HCT116 (cell line): Measurements from ENCODE around the gene MYLK2. TPM values are rescaled to one million over a fixed set of nuclear protein-coding genes. Genes with fewer than 3 reads are reported as not detected.

Experiments used
- ATAC-seq: fragments of 200-7000 bp; cut with Tn5 transposase; 2 replicates; pipeline ENCODE4 v1.9.1; 2020; ENCODE audit warnings: mild to moderate bottlenecking, moderate library complexity
- BruUV-seq: library from RNA; stranded (reverse); fragments of 400-500 nt; replicated peaks from 2 replicates; lab custom pipeline; 2021; lab: Mats Ljungman, UMichigan
- CTCF ChIA-PET: fragments of 300-600 bp; sonication (Branson Sonifier 250); formaldehyde crosslinking; loops from one replicate; lab custom pipeline; 2021; ENCODE audit warnings: antibody characterized with exemption; lab: Charles Lee
- POLR2A ChIA-PET: fragments of 300-600, 350-600 bp; sonication (Branson Sonifier 250); formaldehyde crosslinking; loops from one replicate; lab custom pipeline; 2021; ENCODE audit warnings: antibody characterized with exemption; lab: Charles Lee
- RAD21 ChIA-PET, 2 experiments: fragments of 300-600 bp; sonication (Branson Sonifier 250); formaldehyde crosslinking; loops; one replicate each; lab custom pipeline; 2023; ENCODE audit warnings: low total read pairs in 2 of 2; ENCODE audit not compliant: uncharacterized antibody in 2 of 2, unreplicated experiment in 2 of 2, low non-redundant PET in 1 of 2; lab: Charles Lee
- DNase-seq: peaks from one replicate; pipeline ENCODE4 v3.0.0-alpha.2; 2010; ENCODE audit warnings: low read depth, low spot score
- H2AFZ ChIP-seq: fragments of 200-600 bp; shearing (Covaris generic), sonication (generic); 2 replicates; pipeline ENCODE4 v1.6.1; 2017; ENCODE audit warnings: low read depth, mixed run types, mixed read lengths, antibody characterized with exemption, low read length; ENCODE audit not compliant: poor library complexity, severe bottlenecking
- H3K27ac ChIP-seq: 2 replicates; pipeline ENCODE4 v1.5.1; 2012; ENCODE audit warnings: low read depth, low read length
- H3K27me3 ChIP-seq: fragments of 200-600 bp; sonication (generic); 2 replicates; pipeline ENCODE4 v1.6.1; 2016; ENCODE audit warnings: mixed run types, low read length, mixed read lengths; ENCODE audit not compliant: insufficient read depth
- H3K36me3 ChIP-seq, 2 experiments: fragments of 200-500 bp in 1 of 2; fragments of 200-600 bp in 1 of 2; sonication (Bioruptor generic) in 1 of 2; sonication (generic) in 1 of 2; 2 replicates each; pipeline versions ENCODE4 v1.5.1 to v1.6.1; 2014 to 2016; ENCODE audit warnings: low read length in 2 of 2, inconsistent platforms in 1 of 2, mixed read lengths in 1 of 2, mixed run types in 1 of 2; ENCODE audit not compliant: insufficient read depth in 2 of 2, control insufficient read depth in 1 of 2
- H3K4me1 ChIP-seq, 2 experiments: fragments of 200-600 bp in 1 of 2; sonication (generic) in 1 of 2; 2 replicates each; pipeline versions ENCODE4 v1.5.1 to v1.6.1; 2012 to 2017; ENCODE audit warnings: low read length in 2 of 2, inconsistent platforms in 1 of 2, mild to moderate bottlenecking in 1 of 2, mixed read lengths in 1 of 2, mixed run types in 1 of 2, moderate library complexity in 1 of 2; ENCODE audit not compliant: insufficient read depth in 2 of 2, control insufficient read depth in 1 of 2
- H3K4me2 ChIP-seq: fragments of 200-600 bp; sonication (generic); 2 replicates; pipeline ENCODE4 v1.6.1; 2017; ENCODE audit warnings: mixed run types, low read length, mixed read lengths
- H3K4me3 ChIP-seq, 2 experiments: fragments of 200-600 bp in 1 of 2; sonication (generic) in 1 of 2; replicated peaks in 1 of 2; 2 replicates each; pipeline ENCODE4 v1.5.1; 2011 to 2016; ENCODE audit warnings: low read length in 2 of 2, control low read depth in 1 of 2, low read depth in 1 of 2, mild to moderate bottlenecking in 1 of 2, mixed read lengths in 1 of 2, mixed run types in 1 of 2
- H3K79me2 ChIP-seq: fragments of 200-600 bp; sonication (generic); 2 replicates; pipeline ENCODE4 v1.6.1; 2017; ENCODE audit warnings: mild to moderate bottlenecking, mixed run types, low read length, moderate library complexity, mixed read lengths; ENCODE audit not compliant: insufficient read depth
- H3K9ac ChIP-seq: fragments of 200-600 bp; sonication (generic); 2 replicates; pipeline ENCODE4 v1.6.1; 2016; ENCODE audit warnings: low read length, mixed read lengths
- H3K9me2 ChIP-seq: fragments of 200-600 bp; sonication (generic), shearing (Covaris generic); 2 replicates; pipeline ENCODE4 v1.6.1; 2017; ENCODE audit warnings: mixed run types, mild to moderate bottlenecking, moderate library complexity; ENCODE audit not compliant: insufficient read depth
- H3K9me3 ChIP-seq, 2 experiments: fragments of 200-500 bp in 1 of 2; fragments of 200-600 bp in 1 of 2; sonication (Bioruptor generic) in 1 of 2; sonication (generic) in 1 of 2; 2 replicates each; pipeline ENCODE4 v1.6.1; 2014 to 2017; ENCODE audit warnings: low read length in 2 of 2, mixed read lengths in 2 of 2, inconsistent platforms in 1 of 2, low read depth in 1 of 2, mild to moderate bottlenecking in 1 of 2, mixed run types in 1 of 2, moderate library complexity in 1 of 2; ENCODE audit not compliant: control insufficient read depth in 1 of 2, insufficient read depth in 1 of 2
- H4K20me1 ChIP-seq: fragments of 200-600 bp; sonication (generic), shearing (Covaris generic); 2 replicates; pipeline ENCODE4 v1.6.1; 2017; ENCODE audit warnings: mixed run types, mild to moderate bottlenecking, moderate library complexity; ENCODE audit not compliant: insufficient read depth
- CEBPB ChIP-seq: IDR thresholded peaks from 2 replicates; pipeline ENCODE4 v1.6.1; 2012; ENCODE audit warnings: low read depth
- EGR1 ChIP-seq: IDR thresholded peaks from 2 replicates; pipeline ENCODE4 v1.6.1; 2012; ENCODE audit warnings: low read depth
- ELF1 ChIP-seq: IDR thresholded peaks from 2 replicates; pipeline ENCODE4 v1.6.1; 2012; ENCODE audit warnings: low read depth, borderline replicate concordance
- EZH2phosphoT487 ChIP-seq: fragments of 200-600 bp; IDR thresholded peaks from 2 replicates; pipeline ENCODE4 v1.6.1; 2018; ENCODE audit warnings: antibody characterized with exemption, borderline replicate concordance
- FOSL1 ChIP-seq: IDR thresholded peaks from 2 replicates; pipeline ENCODE4 v1.6.1; 2012; ENCODE audit warnings: low read depth
- POLR2AphosphoS5 ChIP-seq: IDR thresholded peaks from 2 replicates; pipeline ENCODE4 v1.6.1; 2011; ENCODE audit warnings: mild to moderate bottlenecking, low read depth, low read length, moderate library complexity
- RAD21 ChIP-seq: IDR thresholded peaks from 2 replicates; pipeline ENCODE4 v1.6.1; 2012; ENCODE audit warnings: low read depth, mild to moderate bottlenecking
- SIN3A ChIP-seq: IDR thresholded peaks from 2 replicates; pipeline ENCODE4 v1.6.1; 2012; ENCODE audit warnings: low read depth
- YY1 ChIP-seq: IDR thresholded peaks from 2 replicates; pipeline ENCODE4 v1.6.1; 2011; ENCODE audit warnings: low read length, low read depth, moderate library complexity, mild to moderate bottlenecking; ENCODE audit not compliant: insufficient replicate concordance; ENCODE audit errors: extremely low read depth
- intact Hi-C: fragments of 100-400 bp; cut with micrococcal nuclease; formaldehyde crosslinking; loops from 2 replicates; pipeline ENCODE4 v1.10.0; 2022
- total RNA-seq: library from RNA; stranded (reverse); gene quantifications from one replicate; pipeline ENCODE4 v1.2.1, GENCODE V29; 2021; ENCODE audit not compliant: unreplicated experiment
- TF ChIP-seq, protein P1 (sequence below): IDR thresholded peaks from 2 replicates; pipeline ENCODE4 v1.6.1; 2012; ENCODE audit warnings: low read depth
- TF ChIP-seq, protein P2 (sequence below): IDR thresholded peaks from 2 replicates; pipeline ENCODE4 v1.6.1; 2011; ENCODE audit warnings: mild to moderate bottlenecking, low read length, moderate library complexity; ENCODE audit not compliant: insufficient replicate concordance; ENCODE audit errors: extremely low read depth

Gene MYLK2
- total RNA-seq, 1 experiment from 2014 or later, result 0.34 TPM

DNA sequence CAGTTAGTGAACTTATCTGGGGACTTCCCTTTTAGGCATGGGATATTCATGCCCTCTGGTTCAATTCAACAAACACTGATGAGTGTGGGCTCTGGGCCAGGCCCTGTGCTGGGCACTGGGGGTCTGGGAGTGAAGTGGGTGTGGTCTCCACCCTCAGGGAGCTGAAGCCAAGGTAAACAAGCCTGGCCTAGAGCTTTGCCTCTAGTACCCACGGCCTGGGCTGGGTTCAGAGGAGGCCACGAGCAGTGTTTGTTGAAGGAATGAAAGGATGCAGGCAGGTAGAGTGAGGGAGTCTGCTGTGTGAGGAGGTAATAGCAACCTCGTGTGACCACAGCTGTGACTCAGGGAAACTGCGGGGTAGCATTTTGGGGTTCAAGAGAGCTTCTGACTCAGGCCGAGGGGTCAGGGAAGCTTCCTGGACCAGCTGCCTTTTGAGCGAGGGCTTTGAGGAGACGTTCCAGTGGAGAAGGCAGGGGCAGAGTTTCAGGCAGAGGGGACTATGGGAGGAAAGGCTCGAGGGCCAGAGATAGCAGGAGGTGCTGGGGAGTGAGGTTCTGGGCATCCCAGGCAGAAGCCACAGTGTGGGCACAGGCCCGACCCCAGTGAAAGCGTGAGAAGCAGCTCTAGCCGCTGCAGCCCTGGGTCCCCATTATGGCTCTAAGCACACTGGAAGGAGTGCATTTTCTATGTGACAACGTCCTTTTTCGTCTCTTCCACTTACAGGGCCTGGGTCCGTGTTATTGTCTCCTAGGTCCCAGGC, 5.6 kb downstream of the MYLK2 start:
- no TSS peak for BruUV-seq
- intact Hi-C loops, result no loop called here
- H3K9ac ChIP-seq, result no peak overlapping the region
- POLR2A ChIA-PET, result no interaction called here
- no peaks in the 10 kb centered on the region for H4K20me1 ChIP-seq
- H3K4me2 ChIP-seq, result no peak overlapping the region
- peaks cover 0 to 9% of the 10 kb centered on the region in 2 experiments; a peak in 1 of 4 replicates for H3K4me1 ChIP-seq
- H3K27me3 ChIP-seq, result no peaks in the 10 kb centered on the region
- CTCF ChIA-PET, result interaction anchor here (1.0 to 1.5 kb wide), 2 partner anchors 12 to 27 kb away, joined by 3 to 10 read pairs; no protein-coding TSS in a partner anchor
- no peaks in the 10 kb centered on the region for H3K9me3 ChIP-seq
- no peak overlapping the region for H2AFZ ChIP-seq
- no peak overlapping the region for H3K4me3 ChIP-seq
- no peak overlapping the region for H3K27ac ChIP-seq
- RAD21 ChIA-PET, result no interaction called here
- H3K9me2 ChIP-seq, result no peaks in the 10 kb centered on the region
- no peak for TF ChIP-seq EGR1
- TF ChIP-seq, protein P1, sequence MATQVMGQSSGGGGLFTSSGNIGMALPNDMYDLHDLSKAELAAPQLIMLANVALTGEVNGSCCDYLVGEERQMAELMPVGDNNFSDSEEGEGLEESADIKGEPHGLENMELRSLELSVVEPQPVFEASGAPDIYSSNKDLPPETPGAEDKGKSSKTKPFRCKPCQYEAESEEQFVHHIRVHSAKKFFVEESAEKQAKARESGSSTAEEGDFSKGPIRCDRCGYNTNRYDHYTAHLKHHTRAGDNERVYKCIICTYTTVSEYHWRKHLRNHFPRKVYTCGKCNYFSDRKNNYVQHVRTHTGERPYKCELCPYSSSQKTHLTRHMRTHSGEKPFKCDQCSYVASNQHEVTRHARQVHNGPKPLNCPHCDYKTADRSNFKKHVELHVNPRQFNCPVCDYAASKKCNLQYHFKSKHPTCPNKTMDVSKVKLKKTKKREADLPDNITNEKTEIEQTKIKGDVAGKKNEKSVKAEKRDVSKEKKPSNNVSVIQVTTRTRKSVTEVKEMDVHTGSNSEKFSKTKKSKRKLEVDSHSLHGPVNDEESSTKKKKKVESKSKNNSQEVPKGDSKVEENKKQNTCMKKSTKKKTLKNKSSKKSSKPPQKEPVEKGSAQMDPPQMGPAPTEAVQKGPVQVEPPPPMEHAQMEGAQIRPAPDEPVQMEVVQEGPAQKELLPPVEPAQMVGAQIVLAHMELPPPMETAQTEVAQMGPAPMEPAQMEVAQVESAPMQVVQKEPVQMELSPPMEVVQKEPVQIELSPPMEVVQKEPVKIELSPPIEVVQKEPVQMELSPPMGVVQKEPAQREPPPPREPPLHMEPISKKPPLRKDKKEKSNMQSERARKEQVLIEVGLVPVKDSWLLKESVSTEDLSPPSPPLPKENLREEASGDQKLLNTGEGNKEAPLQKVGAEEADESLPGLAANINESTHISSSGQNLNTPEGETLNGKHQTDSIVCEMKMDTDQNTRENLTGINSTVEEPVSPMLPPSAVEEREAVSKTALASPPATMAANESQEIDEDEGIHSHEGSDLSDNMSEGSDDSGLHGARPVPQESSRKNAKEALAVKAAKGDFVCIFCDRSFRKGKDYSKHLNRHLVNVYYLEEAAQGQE, result no peak
- TF ChIP-seq RAD21, result no peak
- no peak for TF ChIP-seq YY1
- TF ChIP-seq, protein P2, sequence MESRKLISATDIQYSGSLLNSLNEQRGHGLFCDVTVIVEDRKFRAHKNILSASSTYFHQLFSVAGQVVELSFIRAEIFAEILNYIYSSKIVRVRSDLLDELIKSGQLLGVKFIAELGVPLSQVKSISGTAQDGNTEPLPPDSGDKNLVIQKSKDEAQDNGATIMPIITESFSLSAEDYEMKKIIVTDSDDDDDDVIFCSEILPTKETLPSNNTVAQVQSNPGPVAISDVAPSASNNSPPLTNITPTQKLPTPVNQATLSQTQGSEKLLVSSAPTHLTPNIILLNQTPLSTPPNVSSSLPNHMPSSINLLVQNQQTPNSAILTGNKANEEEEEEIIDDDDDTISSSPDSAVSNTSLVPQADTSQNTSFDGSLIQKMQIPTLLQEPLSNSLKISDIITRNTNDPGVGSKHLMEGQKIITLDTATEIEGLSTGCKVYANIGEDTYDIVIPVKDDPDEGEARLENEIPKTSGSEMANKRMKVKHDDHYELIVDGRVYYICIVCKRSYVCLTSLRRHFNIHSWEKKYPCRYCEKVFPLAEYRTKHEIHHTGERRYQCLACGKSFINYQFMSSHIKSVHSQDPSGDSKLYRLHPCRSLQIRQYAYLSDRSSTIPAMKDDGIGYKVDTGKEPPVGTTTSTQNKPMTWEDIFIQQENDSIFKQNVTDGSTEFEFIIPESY, result no peak
- TF ChIP-seq ELF1, result no peak
- no peak for TF ChIP-seq EZH2phosphoT487
- TF ChIP-seq FOSL1, result no peak
- TF ChIP-seq CEBPB, result no peak
- TF ChIP-seq POLR2AphosphoS5, result no peak
- no peak for TF ChIP-seq SIN3A
- no peak for ATAC-seq
- H3K79me2 ChIP-seq, result no peaks in the 10 kb centered on the region
- no peak for DNase-seq
- no peaks in the 10 kb centered on the region for H3K36me3 ChIP-seq
